Astrocyte (in vitro differentiated cells and primary cell): ENCODE results near the gene PCYT2.

ENCODE experiments used
- EZH2 ChIP-seq: IDR thresholded peaks from 2 replicates; pipeline ENCODE4 v1.6.1; 2012; ENCODE audit warnings: mild to moderate bottlenecking, low read length, inconsistent platforms; ENCODE audit not compliant: insufficient read depth
- TF ChIP-seq, protein P1 (sequence below): IDR thresholded peaks from 2 replicates; pipeline ENCODE4 v1.5.1; 2011; ENCODE audit warnings: low read depth, mild to moderate bottlenecking, inconsistent platforms, low read length, moderate library complexity; ENCODE audit not compliant: insufficient read depth

DNA sequence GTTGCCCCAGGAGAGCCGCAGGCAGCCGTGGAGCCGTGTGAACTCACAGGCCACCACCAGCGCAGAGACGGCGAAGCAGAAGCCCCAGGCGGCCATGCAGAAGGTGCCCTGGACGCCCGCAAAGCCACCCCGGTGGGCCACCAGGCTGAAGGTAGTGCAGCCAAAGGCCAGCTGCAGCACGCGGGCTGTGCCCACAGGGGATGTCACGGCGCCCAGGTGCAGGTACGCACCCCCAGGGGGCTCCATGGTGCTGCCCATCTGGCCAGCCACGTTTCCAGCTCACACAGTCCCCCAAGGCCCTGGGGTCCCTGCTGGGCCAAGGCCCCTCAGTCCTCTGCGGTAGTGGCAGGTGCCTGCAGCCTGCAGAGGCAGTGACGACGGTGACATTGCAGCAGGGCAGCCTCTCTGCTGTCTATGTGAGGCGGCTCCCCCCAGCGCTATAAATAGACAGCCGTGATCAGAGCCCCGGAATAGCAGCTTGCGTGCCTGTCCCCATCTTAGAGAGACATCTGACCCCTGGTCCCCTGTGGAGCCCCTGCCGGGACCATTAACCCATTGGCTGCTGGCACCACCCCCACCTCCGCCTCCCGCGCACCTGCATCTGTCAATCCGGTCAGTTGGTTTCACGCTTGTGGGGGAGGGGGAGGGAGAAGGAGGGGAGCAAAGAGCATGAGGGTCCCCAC lies 30.4 kb upstream of the PCYT2 start:
- TF ChIP-seq, protein P1, sequence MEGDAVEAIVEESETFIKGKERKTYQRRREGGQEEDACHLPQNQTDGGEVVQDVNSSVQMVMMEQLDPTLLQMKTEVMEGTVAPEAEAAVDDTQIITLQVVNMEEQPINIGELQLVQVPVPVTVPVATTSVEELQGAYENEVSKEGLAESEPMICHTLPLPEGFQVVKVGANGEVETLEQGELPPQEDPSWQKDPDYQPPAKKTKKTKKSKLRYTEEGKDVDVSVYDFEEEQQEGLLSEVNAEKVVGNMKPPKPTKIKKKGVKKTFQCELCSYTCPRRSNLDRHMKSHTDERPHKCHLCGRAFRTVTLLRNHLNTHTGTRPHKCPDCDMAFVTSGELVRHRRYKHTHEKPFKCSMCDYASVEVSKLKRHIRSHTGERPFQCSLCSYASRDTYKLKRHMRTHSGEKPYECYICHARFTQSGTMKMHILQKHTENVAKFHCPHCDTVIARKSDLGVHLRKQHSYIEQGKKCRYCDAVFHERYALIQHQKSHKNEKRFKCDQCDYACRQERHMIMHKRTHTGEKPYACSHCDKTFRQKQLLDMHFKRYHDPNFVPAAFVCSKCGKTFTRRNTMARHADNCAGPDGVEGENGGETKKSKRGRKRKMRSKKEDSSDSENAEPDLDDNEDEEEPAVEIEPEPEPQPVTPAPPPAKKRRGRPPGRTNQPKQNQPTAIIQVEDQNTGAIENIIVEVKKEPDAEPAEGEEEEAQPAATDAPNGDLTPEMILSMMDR, result no peak
- no peak for TF ChIP-seq EZH2
